CD14-positive monocyte (primary cell): Measurements from ENCODE around the gene IL18. TPM values are rescaled to one million over a fixed set of nuclear protein-coding genes. Genes with fewer than 3 reads are reported as not detected.
A peak's percentile ranks its signal among the peaks of the same experiment; 100 is the strongest.
"Not testable (repeated sequence)": the region's sequence is repeated elsewhere in the genome, so short reads cannot be mapped to it uniquely, and the experiment has no call there.

ENCODE experiments used
- DNase-seq, 3 donors: peaks; one replicate each; pipeline ENCODE4 v3.0.0-alpha.2; 2011 to 2022
- H2AFZ ChIP-seq: 2 replicates; pipeline ENCODE4 v1.6.0; 2012; ENCODE audit warnings: mild to moderate bottlenecking, low read depth, low read length, inconsistent platforms; ENCODE audit not compliant: insufficient read depth, poor library complexity, severe bottlenecking
- H3K27ac ChIP-seq, 2 donors: 1 replicate in 1 of 2; 2 replicates in 1 of 2; pipeline ENCODE4 v1.5.1; 2012 to 2013; ENCODE audit warnings: low read length in 2 of 2, control low read depth in 1 of 2, inconsistent platforms in 1 of 2, low read depth in 1 of 2, mild to moderate bottlenecking in 1 of 2
- H3K27me3 ChIP-seq, 2 donors: one replicate each; pipeline versions ENCODE4 v1.6.0 to v1.6.1; 2011 to 2013; ENCODE audit warnings: low read length in 2 of 2; ENCODE audit not compliant: control insufficient read depth in 2 of 2, insufficient read depth in 2 of 2
- H3K36me3 ChIP-seq, 2 donors: replicated peaks in 1 of 2; 1 replicate in 1 of 2; 2 replicates in 1 of 2; pipeline versions ENCODE4 v1.5.1 to v1.6.1; 2012 to 2013; ENCODE audit warnings: low read length in 2 of 2, control low read depth in 1 of 2, inconsistent platforms in 1 of 2, mild to moderate bottlenecking in 1 of 2; ENCODE audit not compliant: insufficient read depth in 2 of 2, control insufficient read depth in 1 of 2
- H3K4me1 ChIP-seq, 2 donors: 1 replicate in 1 of 2; 2 replicates in 1 of 2; pipeline versions ENCODE4 v1.5.1 to v1.6.1; 2012 to 2013; ENCODE audit warnings: low read length in 2 of 2, control low read depth in 1 of 2, inconsistent platforms in 1 of 2, mild to moderate bottlenecking in 1 of 2, moderate library complexity in 1 of 2; ENCODE audit not compliant: insufficient read depth in 2 of 2, control insufficient read depth in 1 of 2
- H3K4me2 ChIP-seq: replicated peaks from 2 replicates; pipeline ENCODE3; 2012; ENCODE audit warnings: low read length, moderate library complexity, mild to moderate bottlenecking; ENCODE audit not compliant: poor library complexity, severe bottlenecking; ENCODE audit errors: extremely low read depth
- H3K4me3 ChIP-seq, 3 experiments: fragments of 200-600 bp in 1 of 3; sonication (generic) in 1 of 3; replicated peaks in 1 of 3; 1 replicate in 2 of 3; 2 replicates in 1 of 3; pipeline ENCODE4 v1.5.1; 2011 to 2013; ENCODE audit warnings: low read length in 3 of 3, mild to moderate bottlenecking in 3 of 3, control low read depth in 2 of 3, low read depth in 2 of 3, inconsistent platforms in 1 of 3, moderate library complexity in 1 of 3
- H3K79me2 ChIP-seq: 2 replicates; pipeline ENCODE4 v1.6.0; 2012; ENCODE audit warnings: mild to moderate bottlenecking, control low read depth, inconsistent platforms, low read length, moderate library complexity; ENCODE audit not compliant: insufficient read depth
- H3K9ac ChIP-seq: 2 replicates; pipeline ENCODE4 v1.6.0; 2017; ENCODE audit warnings: low read length, mild to moderate bottlenecking; ENCODE audit not compliant: insufficient read depth, poor library complexity, severe bottlenecking
- H3K9me3 ChIP-seq, 2 donors: replicated peaks in 1 of 2; 1 replicate in 1 of 2; 2 replicates in 1 of 2; pipeline versions ENCODE4 v1.5.1 to v1.6.1; 2012 to 2013; ENCODE audit warnings: low read length in 2 of 2, control low read depth in 1 of 2; ENCODE audit not compliant: control insufficient read depth in 1 of 2, insufficient read depth in 1 of 2
- H4K20me1 ChIP-seq: 2 replicates; pipeline ENCODE4 v1.6.0; 2012; ENCODE audit warnings: mild to moderate bottlenecking, low read length, control low read depth, moderate library complexity; ENCODE audit not compliant: insufficient read depth
- H3K27ac Mint-ChIP-seq, 7 donors: one replicate each; pipeline ENCODE4 v1.8.0; 2020; ENCODE audit warnings: mild to moderate bottlenecking in 7 of 7, mixed read lengths in 7 of 7, moderate library complexity in 6 of 7, inconsistent platforms in 2 of 7
- H3K27me3 Mint-ChIP-seq, 3 donors: one replicate each; pipeline ENCODE4 v1.8.0; 2021 to 2022; ENCODE audit warnings: low read depth in 3 of 3, mild to moderate bottlenecking in 3 of 3, mixed read lengths in 3 of 3, moderate library complexity in 3 of 3, inconsistent platforms in 1 of 3
- H3K36me3 Mint-ChIP-seq, 2 donors: one replicate each; pipeline ENCODE4 v1.8.0; 2020; ENCODE audit warnings: mixed read lengths in 2 of 2, inconsistent platforms in 1 of 2, mild to moderate bottlenecking in 1 of 2
- H3K4me1 Mint-ChIP-seq: one replicate; pipeline ENCODE4 v1.8.0; 2020; ENCODE audit warnings: mild to moderate bottlenecking, mixed read lengths
- H3K4me3 Mint-ChIP-seq, 2 donors: one replicate each; pipeline ENCODE4 v1.8.0; 2020; ENCODE audit warnings: mild to moderate bottlenecking in 2 of 2, mixed read lengths in 2 of 2, moderate library complexity in 1 of 2
- H3K9me3 Mint-ChIP-seq, 7 donors: one replicate each; pipeline ENCODE4 v1.8.0; 2020 to 2022; ENCODE audit warnings: mixed read lengths in 7 of 7, mild to moderate bottlenecking in 6 of 7, moderate library complexity in 6 of 7, inconsistent platforms in 2 of 7
- WGBS: methylation state at CpG from one replicate; pipeline ENCODE4 v1.1.5; 2013; ENCODE audit warnings: missing lambda C conversion rate; ENCODE audit not compliant: insufficient coverage; 5-methylcytosine and 5-hydroxymethylcytosine counted together
- intact Hi-C, 2 donors: fragments of 100-400 bp; cut with micrococcal nuclease; formaldehyde crosslinking; loops; one replicate each; pipeline versions ENCODE4 v1.15.0 to v1.15.1; 2023
- polyA plus RNA-seq, 3 donors: library from polyadenylated mRNA; depleted of rRNA in 1 of 3; unstranded in 2 of 3; stranded (reverse) in 1 of 3; fragments of 300-500 nt in 2 of 3; fragments of >200 nt in 1 of 3; fragmentation: Illumina TruSeq in 2 of 3; gene quantifications; 1 replicate in 2 of 3; 2 replicates in 1 of 3; pipeline ENCODE4 v1.2.3, GENCODE V29; 2012 to 2021
- TF ChIP-seq, protein P1 (sequence below): fragments of 200-600 bp; IDR thresholded peaks from one replicate; pipeline ENCODE4 v1.8.0; 2022; ENCODE audit warnings: antibody characterized with exemption, mild to moderate bottlenecking

The IL18 gene
- polyA plus RNA-seq, 3 donors: 11.7 to 16.2 (median 16.1) TPM

GRCh38 chr11:112165049-112165448 is 1.2 kb upstream of the IL18 start:
- Histone ChIP-seq H3K4me1 (peaks cover 46 to 58% of the 10 kb centered on the region in 2 donors), H3K27me3 (no peaks in the 10 kb centered on the region), H3K9ac (no peak overlapping the region), H3K79me2 (peaks cover 30% of the 10 kb centered on the region), H3K4me2 (no peak overlapping the region), H3K36me3 (no peaks in the 10 kb centered on the region), H3K4me3 (no peak overlapping the region), H3K27ac (peak overlapping the region in 1 of 2 donors; percentile 82), H2AFZ (no peak overlapping the region), H4K20me1 (no peaks in the 10 kb centered on the region), H3K9me3 (no peaks in the 10 kb centered on the region)
- WGBS: no CpG with 5 or more reads among the region's 3 CpGs
- peaks cover 2 to 5% of the 10 kb centered on the region in 2 donors for H3K36me3 Mint-ChIP-seq
- peaks cover 0 to 4% (median 1%) of the 10 kb centered on the region in 7 donors for H3K9me3 Mint-ChIP-seq
- intact Hi-C loops: loop anchor here in 1 of 2 donors (2.0 kb wide), 1 partner anchor 14 kb away; no protein-coding TSS in a partner anchor
- H3K4me3 Mint-ChIP-seq: no peak overlapping the region
- DNase-seq: no peak
- peak overlapping the region in 1 of 7 donors; percentile 2 for H3K27ac Mint-ChIP-seq
- TF ChIP-seq, protein P1, sequence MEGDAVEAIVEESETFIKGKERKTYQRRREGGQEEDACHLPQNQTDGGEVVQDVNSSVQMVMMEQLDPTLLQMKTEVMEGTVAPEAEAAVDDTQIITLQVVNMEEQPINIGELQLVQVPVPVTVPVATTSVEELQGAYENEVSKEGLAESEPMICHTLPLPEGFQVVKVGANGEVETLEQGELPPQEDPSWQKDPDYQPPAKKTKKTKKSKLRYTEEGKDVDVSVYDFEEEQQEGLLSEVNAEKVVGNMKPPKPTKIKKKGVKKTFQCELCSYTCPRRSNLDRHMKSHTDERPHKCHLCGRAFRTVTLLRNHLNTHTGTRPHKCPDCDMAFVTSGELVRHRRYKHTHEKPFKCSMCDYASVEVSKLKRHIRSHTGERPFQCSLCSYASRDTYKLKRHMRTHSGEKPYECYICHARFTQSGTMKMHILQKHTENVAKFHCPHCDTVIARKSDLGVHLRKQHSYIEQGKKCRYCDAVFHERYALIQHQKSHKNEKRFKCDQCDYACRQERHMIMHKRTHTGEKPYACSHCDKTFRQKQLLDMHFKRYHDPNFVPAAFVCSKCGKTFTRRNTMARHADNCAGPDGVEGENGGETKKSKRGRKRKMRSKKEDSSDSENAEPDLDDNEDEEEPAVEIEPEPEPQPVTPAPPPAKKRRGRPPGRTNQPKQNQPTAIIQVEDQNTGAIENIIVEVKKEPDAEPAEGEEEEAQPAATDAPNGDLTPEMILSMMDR: no peak
- H3K27me3 Mint-ChIP-seq: peaks cover 0 to 2% (median 0%) of the 10 kb centered on the region in 3 donors
- peaks cover 50% of the 10 kb centered on the region for H3K4me1 Mint-ChIP-seq

DNA sequence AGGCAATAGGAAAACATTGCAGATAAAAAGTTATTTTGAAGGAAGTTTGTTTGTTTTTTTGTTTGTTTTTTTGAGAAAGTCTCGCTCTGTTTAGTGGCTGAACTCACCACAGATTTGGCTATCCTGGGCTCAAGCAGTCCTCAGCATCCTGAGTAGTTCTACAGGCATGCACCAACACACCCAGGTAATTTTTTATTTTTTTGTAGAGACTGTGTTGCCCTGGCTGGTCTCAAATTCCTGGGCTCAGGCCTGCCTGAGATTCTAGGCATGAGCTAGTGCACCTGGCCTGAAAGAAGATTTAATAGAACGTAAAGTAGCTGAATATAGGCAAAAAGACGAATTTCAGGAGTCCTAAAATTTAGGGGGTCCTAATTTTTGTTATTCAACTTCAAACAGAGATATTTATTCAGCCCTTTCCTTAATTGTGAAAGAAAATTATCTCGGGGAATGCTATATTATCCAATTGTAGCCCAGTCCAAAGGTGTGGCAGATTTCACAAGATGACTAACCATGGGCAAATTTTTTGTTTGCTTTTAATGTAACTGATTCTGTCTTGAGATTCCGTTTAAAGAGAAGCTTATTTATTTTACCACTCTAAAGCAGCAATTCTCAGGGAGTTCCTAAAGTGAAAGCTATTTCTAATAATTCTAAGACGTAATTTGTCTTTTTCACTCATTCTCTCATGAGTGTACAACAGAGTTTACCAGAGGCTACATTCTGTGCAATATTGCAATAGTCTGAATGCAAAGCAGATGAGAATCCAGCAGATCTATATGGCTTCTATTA is 940 bp downstream of the IL18 start:
- Histone ChIP-seq H3K27ac (peak overlapping the region in 1 of 2 donors; percentile 43), H3K36me3 (no peaks in the 10 kb centered on the region), H3K4me1 (peaks cover 61 to 76% of the 10 kb centered on the region in 2 donors), H3K79me2 (peaks cover 35% of the 10 kb centered on the region), H4K20me1 (no peaks in the 10 kb centered on the region), H3K4me2 (peak overlapping the region; percentile 95), H3K27me3 (no peaks in the 10 kb centered on the region), H3K4me3 (peak overlapping the region in 1 of 3 experiments; percentile 79), H3K9ac (peak overlapping the region; percentile 60), H3K9me3 (no peaks in the 10 kb centered on the region), H2AFZ (peak overlapping the region; percentile 81)
- DNase-seq: no peak
- H3K36me3 Mint-ChIP-seq: peaks cover 2 to 5% of the 10 kb centered on the region in 2 donors
- intact Hi-C loops: no loop called here
- H3K9me3 Mint-ChIP-seq: peaks cover 0 to 4% (median 1%) of the 10 kb centered on the region in 7 donors
- WGBS: no CpG with 5 or more reads among the region's 6 CpGs
- H3K27me3 Mint-ChIP-seq: peaks cover 0 to 1% (median 0%) of the 10 kb centered on the region in 3 donors
- TF ChIP-seq, protein P1: no peak
- H3K4me1 Mint-ChIP-seq: peaks cover 66% of the 10 kb centered on the region
- H3K27ac Mint-ChIP-seq: peak overlapping the region in 5 of 7 donors; percentile 50 to 87 (median 70)
- H3K4me3 Mint-ChIP-seq: peak overlapping the region in 1 of 2 donors; percentile 30

- H3K36me3 Mint-ChIP-seq, DNase-seq, H3K9me3 Mint-ChIP-seq, H2AFZ ChIP-seq, H3K9me3 ChIP-seq, H3K27me3 Mint-ChIP-seq, H3K4me2 ChIP-seq, H3K4me3 ChIP-seq, H3K27me3 ChIP-seq, intact Hi-C loops, H3K9ac ChIP-seq, H3K27ac ChIP-seq, H3K36me3 ChIP-seq, H4K20me1 ChIP-seq, H3K4me3 Mint-ChIP-seq: not testable (repeated sequence)
- H3K4me1 ChIP-seq: peaks cover 65 to 84% of the 10 kb centered on the region in 2 donors
- WGBS: 100% methylated on average over 1 of the region's 1 CpG
- Mint-ChIP-seq H3K27ac (peak overlapping the region in 3 of 7 donors; percentile 70 to 87 (median 74)), H3K4me1 (peaks cover 74% of the 10 kb centered on the region)
- H3K79me2 ChIP-seq: peaks cover 35% of the 10 kb centered on the region
Observed at GRCh38 chr11:112162200-112162599, 1.7 kb downstream of the IL18 start.
